ENCODE measurements around the gene SPON1.

SPON1 gene

GRCh38 chr11:14094481-14095037 is 132.0 kb downstream of the SPON1 start:
- Histone ChIP-seq H3K4me3 (ENCODE audit: insufficient read length, low read depth) (no peak overlapping the region), H3K9me3 (ENCODE audit: insufficient read depth, low read length) (no peaks in the 10 kb centered on the region), H3K9ac (ENCODE audit: insufficient read length, low read depth) (no peak overlapping the region), H3K27me3 (ENCODE audit: insufficient read depth, insufficient read length) (no peaks in the 10 kb centered on the region), H3K36me3 (ENCODE audit: insufficient read depth, insufficient read length, low read length) (no peaks in the 10 kb centered on the region), H3K4me1 (ENCODE audit: insufficient read depth, insufficient read length) (peaks cover 4% of the 10 kb centered on the region)
- TF ChIP-seq YY1 (IDR thresholded peaks at IDR 0.05; ENCODE audit: insufficient read depth, insufficient read length) (no peak), SUZ12 (IDR thresholded peaks at IDR 0.05; ENCODE audit: extremely low read depth, insufficient read depth, insufficient read length) (no peak), ZNF274 (IDR thresholded peaks at IDR 0.05; ENCODE audit: low read depth, low read length) (no peak)
- DNase-seq (ENCODE audit: low read depth, low spot score): no peak

GRCh38 chr11:14095882-14096281 is 133.4 kb downstream of the SPON1 start:
- Histone ChIP-seq H3K27me3 (ENCODE audit: insufficient read depth, insufficient read length) (no peaks in the 10 kb centered on the region), H3K9me3 (ENCODE audit: insufficient read depth, low read length) (no peaks in the 10 kb centered on the region), H3K4me3 (ENCODE audit: insufficient read length, low read depth) (no peak overlapping the region), H3K9ac (ENCODE audit: insufficient read length, low read depth) (no peak overlapping the region), H3K36me3 (ENCODE audit: insufficient read depth, insufficient read length, low read length) (no peaks in the 10 kb centered on the region), H3K4me1 (ENCODE audit: insufficient read depth, insufficient read length) (peaks cover 4% of the 10 kb centered on the region)
- TF ChIP-seq YY1 (IDR thresholded peaks at IDR 0.05; ENCODE audit: insufficient read depth, insufficient read length) (no peak), ZNF274 (IDR thresholded peaks at IDR 0.05; ENCODE audit: low read depth, low read length) (no peak), SUZ12 (IDR thresholded peaks at IDR 0.05; ENCODE audit: extremely low read depth, insufficient read depth, insufficient read length) (no peak)
- no peak for DNase-seq (ENCODE audit: low read depth, low spot score)

- Histone ChIP-seq H3K4me3 (ENCODE audit: insufficient read length, low read depth) (no peak overlapping the region), H3K27me3 (ENCODE audit: insufficient read depth, insufficient read length) (no peaks in the 10 kb centered on the region), H3K9ac (ENCODE audit: insufficient read length, low read depth) (no peak overlapping the region), H3K36me3 (ENCODE audit: insufficient read depth, insufficient read length, low read length) (no peaks in the 10 kb centered on the region), H3K4me1 (ENCODE audit: insufficient read depth, insufficient read length) (peaks cover 4% of the 10 kb centered on the region), H3K9me3 (ENCODE audit: insufficient read depth, low read length) (no peaks in the 10 kb centered on the region)
- no peak for DNase-seq (ENCODE audit: low read depth, low spot score)
- TF ChIP-seq ZNF274 (IDR thresholded peaks at IDR 0.05; ENCODE audit: low read depth, low read length) (no peak), YY1 (IDR thresholded peaks at IDR 0.05; ENCODE audit: insufficient read depth, insufficient read length) (no peak), SUZ12 (IDR thresholded peaks at IDR 0.05; ENCODE audit: extremely low read depth, insufficient read depth, insufficient read length) (no peak)
These were observed 134.1 kb downstream of the SPON1 start for GRCh38 chr11:14096606-14097005.

GRCh38 chr11:14101388-14101787 is 138.9 kb downstream of the SPON1 start:
- DNase-seq (ENCODE audit: low read depth, low spot score): no peak
- Histone ChIP-seq H3K36me3 (ENCODE audit: insufficient read depth, insufficient read length, low read length) (no peaks in the 10 kb centered on the region), H3K9me3 (ENCODE audit: insufficient read depth, low read length) (no peaks in the 10 kb centered on the region), H3K4me1 (ENCODE audit: insufficient read depth, insufficient read length) (no peaks in the 10 kb centered on the region), H3K27me3 (ENCODE audit: insufficient read depth, insufficient read length) (no peaks in the 10 kb centered on the region), H3K4me3 (ENCODE audit: insufficient read length, low read depth) (no peak overlapping the region), H3K9ac (ENCODE audit: insufficient read length, low read depth) (no peak overlapping the region)
- no peak for TF ChIP-seq SUZ12 (IDR thresholded peaks at IDR 0.05; ENCODE audit: extremely low read depth, insufficient read depth, insufficient read length)
- TF ChIP-seq ZNF274 (IDR thresholded peaks at IDR 0.05; ENCODE audit: low read depth, low read length): no peak
- no peak for TF ChIP-seq YY1 (IDR thresholded peaks at IDR 0.05; ENCODE audit: insufficient read depth, insufficient read length)

GRCh38 chr11:14102766-14103165 is 140.2 kb downstream of the SPON1 start:
- H3K4me3 ChIP-seq (ENCODE audit: insufficient read length, low read depth): no peak overlapping the region

GRCh38 chr11:14105446-14105845 is 142.9 kb downstream of the SPON1 start:
- H3K4me1 ChIP-seq (ENCODE audit: insufficient read depth, insufficient read length): no peaks in the 10 kb centered on the region
- H3K27me3 ChIP-seq (ENCODE audit: insufficient read depth, insufficient read length): no peaks in the 10 kb centered on the region
- no peaks in the 10 kb centered on the region for H3K36me3 ChIP-seq (ENCODE audit: insufficient read depth, insufficient read length, low read length)
- H3K9ac ChIP-seq (ENCODE audit: insufficient read length, low read depth): no peak overlapping the region
- no peak overlapping the region for H3K4me3 ChIP-seq (ENCODE audit: insufficient read length, low read depth)
- H3K9me3 ChIP-seq (ENCODE audit: insufficient read depth, low read length): no peaks in the 10 kb centered on the region
- no peak for DNase-seq (ENCODE audit: low read depth, low spot score)
- TF ChIP-seq SUZ12 (IDR thresholded peaks at IDR 0.05; ENCODE audit: extremely low read depth, insufficient read depth, insufficient read length) (no peak), ZNF274 (IDR thresholded peaks at IDR 0.05; ENCODE audit: low read depth, low read length) (no peak), YY1 (IDR thresholded peaks at IDR 0.05; ENCODE audit: insufficient read depth, insufficient read length) (no peak)

More at GRCh38 chr11:14102766-14103165, 140.2 kb downstream of the SPON1 start:
- no peaks in the 10 kb centered on the region for H3K27me3 ChIP-seq (ENCODE audit: insufficient read depth, insufficient read length)
- H3K4me1 ChIP-seq (ENCODE audit: insufficient read depth, insufficient read length): no peaks in the 10 kb centered on the region
- H3K9ac ChIP-seq (ENCODE audit: insufficient read length, low read depth): no peak overlapping the region
- no peaks in the 10 kb centered on the region for H3K9me3 ChIP-seq (ENCODE audit: insufficient read depth, low read length)
- H3K36me3 ChIP-seq (ENCODE audit: insufficient read depth, insufficient read length, low read length): no peaks in the 10 kb centered on the region
- no peak for DNase-seq (ENCODE audit: low read depth, low spot score)
- no peak for TF ChIP-seq SUZ12 (IDR thresholded peaks at IDR 0.05; ENCODE audit: extremely low read depth, insufficient read depth, insufficient read length)
- TF ChIP-seq YY1 (IDR thresholded peaks at IDR 0.05; ENCODE audit: insufficient read depth, insufficient read length): no peak
- no peak for TF ChIP-seq ZNF274 (IDR thresholded peaks at IDR 0.05; ENCODE audit: low read depth, low read length)

- H3K36me3 ChIP-seq (ENCODE audit: insufficient read depth, insufficient read length, low read length): no peaks in the 10 kb centered on the region
- DNase-seq (ENCODE audit: low read depth, low spot score): no peak
- H3K4me1 ChIP-seq (ENCODE audit: insufficient read depth, insufficient read length): no peaks in the 10 kb centered on the region
- H3K9me3 ChIP-seq (ENCODE audit: insufficient read depth, low read length): no peaks in the 10 kb centered on the region
- no peak overlapping the region for H3K9ac ChIP-seq (ENCODE audit: insufficient read length, low read depth)
- TF ChIP-seq ZNF274 (IDR thresholded peaks at IDR 0.05; ENCODE audit: low read depth, low read length): no peak
- no peak for TF ChIP-seq YY1 (IDR thresholded peaks at IDR 0.05; ENCODE audit: insufficient read depth, insufficient read length)
- TF ChIP-seq SUZ12 (IDR thresholded peaks at IDR 0.05; ENCODE audit: extremely low read depth, insufficient read depth, insufficient read length): no peak
- H3K27me3 ChIP-seq (ENCODE audit: insufficient read depth, insufficient read length): no peaks in the 10 kb centered on the region
- H3K4me3 ChIP-seq (ENCODE audit: insufficient read length, low read depth): no peak overlapping the region
These were observed 144.0 kb downstream of the SPON1 start for GRCh38 chr11:14106303-14107049.

All from NT2/D1 (cell line).